ENCODE data around the gene KIAA0232. TPM values are rescaled to one million over a fixed set of nuclear protein-coding genes. Genes with fewer than 3 reads are reported as not detected.
"Not testable (repeated sequence)": the region's sequence is repeated elsewhere in the genome, so short reads cannot be mapped to it uniquely, and the experiment has no call there.

Gene KIAA0232
- total RNA-seq, 1 experiment from 2014 or later = 8.5 TPM

DNA sequence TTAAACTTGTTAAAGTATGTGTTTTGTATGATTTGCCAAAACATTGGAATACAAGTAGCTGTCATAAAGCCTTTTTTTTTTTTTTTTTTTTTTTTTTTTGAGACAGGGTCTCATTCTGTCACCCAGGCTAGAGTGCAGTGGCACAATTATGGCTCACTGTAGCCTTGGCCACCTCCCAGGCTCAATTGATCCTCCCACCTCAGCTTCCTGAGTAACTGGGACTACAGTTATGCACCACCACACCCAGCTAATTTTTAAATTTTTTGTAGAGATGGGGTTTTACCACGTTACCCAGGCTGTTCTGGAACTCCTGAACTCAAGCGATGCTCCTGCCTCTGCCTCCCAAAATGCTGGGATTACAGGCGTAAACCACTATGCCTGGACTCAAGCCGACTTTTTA, 8.7 kb downstream of the KIAA0232 start:
- in situ Hi-C loops (cut with HindIII; ENCODE audit: low pct_unique_long_range_greater_than_20kb, low sequenced_read_pairs) = not testable (repeated sequence)

GRCh38 chr4:6791796-6792195, 9.3 kb downstream of the KIAA0232 start:
- in situ Hi-C loops (cut with HindIII; ENCODE audit: low pct_unique_long_range_greater_than_20kb, low sequenced_read_pairs); DNase-seq (ENCODE audit: low read depth, low spot score): not testable (repeated sequence)

More for the DNA sequence above, 8.7 kb downstream of the KIAA0232 start:
- DNase-seq (ENCODE audit: low read depth, low spot score) = not testable (repeated sequence)

- DNase-seq (ENCODE audit: low read depth, low spot score) = no peak
- in situ Hi-C loops (cut with HindIII; ENCODE audit: low pct_unique_long_range_greater_than_20kb, low sequenced_read_pairs) = no loop called here
These were observed 11.7 kb downstream of the KIAA0232 start for GRCh38 chr4:6794189-6794588.

- DNase-seq (ENCODE audit: low read depth, low spot score) = no peak
- in situ Hi-C loops (cut with HindIII; ENCODE audit: low pct_unique_long_range_greater_than_20kb, low sequenced_read_pairs) = no loop called here
These were observed 13.3 kb downstream of the KIAA0232 start for GRCh38 chr4:6795821-6796220.

- DNase-seq (ENCODE audit: low read depth, low spot score); in situ Hi-C loops (cut with HindIII; ENCODE audit: low pct_unique_long_range_greater_than_20kb, low sequenced_read_pairs): not testable (repeated sequence)
These were observed 14.8 kb downstream of the KIAA0232 start for GRCh38 chr4:6797368-6797767.

DNA sequence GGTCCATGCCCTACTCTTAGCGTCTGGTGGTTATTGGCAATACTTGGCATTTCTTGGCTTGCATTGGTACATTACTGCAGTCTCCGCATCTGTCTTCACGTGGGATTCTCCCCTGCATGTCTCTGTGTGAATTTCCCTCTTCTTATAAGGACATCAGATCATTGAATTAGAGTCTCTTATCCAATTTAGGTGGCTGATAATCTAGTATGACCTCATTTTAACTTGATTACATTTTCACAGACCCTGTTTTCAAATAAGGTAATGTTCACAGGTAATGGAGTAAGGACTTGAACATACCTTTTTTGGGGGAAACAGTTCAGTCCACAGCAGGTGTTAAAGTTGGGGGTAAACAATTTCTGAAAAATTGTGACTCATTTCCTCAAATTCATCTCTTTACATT, 16.6 kb downstream of the KIAA0232 start:
- in situ Hi-C loops (cut with HindIII; ENCODE audit: low pct_unique_long_range_greater_than_20kb, low sequenced_read_pairs) = no loop called here
- DNase-seq (ENCODE audit: low read depth, low spot score) = no peak

- DNase-seq (ENCODE audit: low read depth, low spot score) = no peak
- in situ Hi-C loops (cut with HindIII; ENCODE audit: low pct_unique_long_range_greater_than_20kb, low sequenced_read_pairs) = no loop called here
These were observed 19.5 kb downstream of the KIAA0232 start for GRCh38 chr4:6802025-6802424.

GRCh38 chr4:6802626-6803025, 20.1 kb downstream of the KIAA0232 start:
- DNase-seq (ENCODE audit: low read depth, low spot score) = no peak
- in situ Hi-C loops (cut with HindIII; ENCODE audit: low pct_unique_long_range_greater_than_20kb, low sequenced_read_pairs) = no loop called here

DNA sequence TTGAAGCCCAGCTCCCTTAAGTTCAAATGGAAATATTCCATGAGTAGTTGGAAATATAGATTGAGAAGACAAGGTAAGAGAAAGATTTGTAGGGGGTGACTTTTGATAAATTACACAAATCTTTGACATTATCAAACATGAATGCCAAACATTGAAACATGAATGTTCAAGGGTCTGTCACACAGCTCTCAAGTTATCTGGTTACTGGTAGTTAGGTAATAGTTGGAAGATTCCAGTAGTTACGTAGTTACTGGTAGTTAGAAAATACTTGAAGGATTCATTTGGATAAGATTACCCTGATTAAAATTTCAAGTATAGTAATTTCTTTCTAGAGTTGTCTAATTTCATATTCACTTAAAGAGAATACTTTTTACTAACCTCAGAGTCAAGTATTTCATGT, 20.7 kb downstream of the KIAA0232 start:
- in situ Hi-C loops (cut with HindIII; ENCODE audit: low pct_unique_long_range_greater_than_20kb, low sequenced_read_pairs) = no loop called here
- DNase-seq (ENCODE audit: low read depth, low spot score) = no peak

DNA sequence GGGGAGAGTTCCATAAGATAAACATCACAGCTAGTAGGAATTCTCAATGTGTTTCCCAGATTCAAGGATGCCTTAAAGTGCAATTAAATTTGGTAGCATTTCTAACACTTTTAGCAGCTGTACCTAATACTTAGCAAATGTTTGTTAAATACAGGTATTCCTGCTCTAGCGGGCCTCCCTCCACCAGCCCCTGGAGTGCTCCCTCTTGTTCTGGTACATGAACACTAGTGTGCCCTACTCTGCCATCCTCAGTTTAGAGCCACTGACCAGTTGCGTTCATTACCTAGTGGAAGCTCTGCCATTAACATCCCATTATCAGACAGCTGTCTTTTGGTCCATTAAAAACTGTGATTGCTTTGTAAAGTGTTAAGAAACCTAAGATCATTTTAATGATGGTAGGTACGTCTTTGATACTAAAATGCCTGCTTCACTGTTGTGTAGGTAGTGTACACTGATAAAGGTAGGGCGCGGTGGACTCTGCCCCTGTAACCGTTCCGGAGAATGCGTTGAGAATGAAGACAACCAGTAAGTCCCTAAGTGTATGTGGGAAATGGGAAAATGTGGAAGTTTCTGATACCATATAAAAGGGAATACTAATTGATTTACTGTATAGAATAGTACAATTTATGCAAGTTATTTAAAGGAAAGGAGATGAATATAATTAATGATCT, 21.7 kb downstream of the KIAA0232 start:
- in situ Hi-C loops (cut with HindIII; ENCODE audit: low pct_unique_long_range_greater_than_20kb, low sequenced_read_pairs) = no loop called here
- DNase-seq (ENCODE audit: low read depth, low spot score) = no peak

- in situ Hi-C loops (cut with HindIII; ENCODE audit: low pct_unique_long_range_greater_than_20kb, low sequenced_read_pairs) = no loop called here
- no peak for DNase-seq (ENCODE audit: low read depth, low spot score)
These were observed 24.5 kb downstream of the KIAA0232 start for GRCh38 chr4:6806924-6807626.

DNA sequence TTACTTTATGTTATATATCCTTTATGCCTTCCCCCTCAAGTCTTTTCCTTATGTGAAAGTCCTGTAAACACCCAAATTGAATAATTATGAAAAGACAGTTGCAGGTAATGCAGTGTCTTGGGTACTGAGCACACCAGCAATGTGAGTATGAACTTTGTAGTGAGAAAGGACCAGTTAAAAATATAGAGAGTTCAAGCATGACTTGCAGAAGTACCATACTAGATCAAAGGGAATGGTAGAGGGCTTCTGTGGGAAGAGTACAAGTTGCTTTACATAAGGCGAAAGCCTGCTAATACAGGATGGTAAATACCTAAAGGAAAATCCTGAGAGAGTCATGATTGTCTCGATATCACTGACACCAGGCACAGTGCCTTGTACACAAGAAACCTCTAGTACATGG, 25.7 kb downstream of the KIAA0232 start:
- in situ Hi-C loops (cut with HindIII; ENCODE audit: low pct_unique_long_range_greater_than_20kb, low sequenced_read_pairs) = no loop called here
- no peak for DNase-seq (ENCODE audit: low read depth, low spot score)

GRCh38 chr4:6811165-6811564, 28.6 kb downstream of the KIAA0232 start:
- DNase-seq (ENCODE audit: low read depth, low spot score) = no peak

GRCh38 chr4:6812766-6813165, 30.2 kb downstream of the KIAA0232 start:
- in situ Hi-C loops (cut with HindIII; ENCODE audit: low pct_unique_long_range_greater_than_20kb, low sequenced_read_pairs) = no loop called here
- DNase-seq (ENCODE audit: low read depth, low spot score) = no peak

More at GRCh38 chr4:6811165-6811564, 28.6 kb downstream of the KIAA0232 start:
- in situ Hi-C loops (cut with HindIII; ENCODE audit: low pct_unique_long_range_greater_than_20kb, low sequenced_read_pairs) = no loop called here

DNA sequence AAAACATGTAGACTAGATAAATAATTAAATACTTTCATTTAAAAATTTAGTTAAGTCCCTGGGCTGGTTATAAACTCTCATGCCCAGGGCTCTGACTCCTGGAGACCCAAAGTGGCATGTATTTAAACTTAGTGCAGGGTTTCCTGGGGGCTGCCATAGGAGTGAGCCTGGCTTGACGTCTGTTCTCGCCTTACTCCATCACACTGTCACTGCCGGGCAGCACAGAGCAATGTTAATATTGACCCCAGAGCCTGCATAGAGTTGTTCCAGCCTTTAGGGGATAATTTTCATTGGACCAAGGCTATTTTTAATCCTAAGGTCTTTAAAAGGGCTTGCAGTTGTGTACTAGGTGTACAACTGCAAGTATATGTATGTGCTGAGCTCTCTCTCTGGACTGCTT, 31.2 kb downstream of the KIAA0232 start:
- in situ Hi-C loops (cut with HindIII; ENCODE audit: low pct_unique_long_range_greater_than_20kb, low sequenced_read_pairs) = no loop called here
- no peak for DNase-seq (ENCODE audit: low read depth, low spot score)

GRCh38 chr4:6815029-6815836, 32.7 kb downstream of the KIAA0232 start:
- in situ Hi-C loops (cut with HindIII; ENCODE audit: low pct_unique_long_range_greater_than_20kb, low sequenced_read_pairs) = no loop called here

DNA sequence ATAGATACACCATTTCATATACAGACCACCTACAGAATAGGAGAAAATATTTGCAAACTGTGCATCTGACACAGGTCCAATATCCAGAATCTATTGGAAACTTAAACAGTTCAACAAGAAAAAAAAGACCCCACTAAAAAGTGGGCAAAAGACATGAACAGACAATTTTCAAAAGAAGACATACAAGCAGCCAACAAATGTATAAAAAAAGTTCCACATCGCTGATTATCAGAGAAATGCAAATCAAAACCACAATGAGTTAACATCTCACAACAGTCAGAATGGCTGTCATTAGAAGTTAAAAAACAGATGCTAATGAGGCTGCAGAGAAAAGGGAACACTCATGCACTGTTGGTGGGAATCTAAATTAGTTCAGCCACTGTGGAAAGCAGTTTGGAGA, 36.8 kb downstream of the KIAA0232 start:
- in situ Hi-C loops (cut with HindIII; ENCODE audit: low pct_unique_long_range_greater_than_20kb, low sequenced_read_pairs) = no loop called here

More at GRCh38 chr4:6815029-6815836, 32.7 kb downstream of the KIAA0232 start:
- DNase-seq (ENCODE audit: low read depth, low spot score) = no peak

GRCh38 chr4:6820695-6821094, 38.2 kb downstream of the KIAA0232 start:
- no peak for DNase-seq (ENCODE audit: low read depth, low spot score)
- in situ Hi-C loops (cut with HindIII; ENCODE audit: low pct_unique_long_range_greater_than_20kb, low sequenced_read_pairs) = no loop called here

More for the DNA sequence above, 36.8 kb downstream of the KIAA0232 start:
- DNase-seq (ENCODE audit: low read depth, low spot score) = no peak
